Lower leg skin (tissue), 4 donors: Measurements from ENCODE around the gene ITSN1. TPM values are rescaled to one million over a fixed set of nuclear protein-coding genes. Genes with fewer than 3 reads are reported as not detected.
A peak's percentile ranks its signal among the peaks of the same experiment; 100 is the strongest.

ENCODE experiments used
- DNase-seq, 2 donors: peaks; one replicate each; pipeline ENCODE4 v3.0.0-alpha.2; 2019; ENCODE audit warnings: low spot score in 2 of 2
- H3K4me3 ChIP-seq: fragments of 200-600 bp; sonication (generic); 2 replicates; pipeline ENCODE4 v1.5.1; 2017; ENCODE audit warnings: mild to moderate bottlenecking, low read depth; ENCODE audit not compliant: poor library complexity, severe bottlenecking
- CTCF ChIP-seq, 3 donors: fragments of 450-650 bp; IDR thresholded peaks; one replicate each; pipeline ENCODE4 v1.5.1; 2016; ENCODE audit warnings: antibody characterized with exemption in 3 of 3, mild to moderate bottlenecking in 3 of 3, moderate library complexity in 2 of 3
- POLR2A ChIP-seq, 2 donors: fragments of 450-650 bp; IDR thresholded peaks; one replicate each; pipeline ENCODE4 v1.6.1; 2016 to 2017; ENCODE audit warnings: antibody characterized with exemption in 2 of 2, mild to moderate bottlenecking in 1 of 2, moderate library complexity in 1 of 2
- WGBS, 2 donors: methylation state at CpG; one replicate each; pipeline ENCODE4 v1.1.5; 2018; 5-methylcytosine and 5-hydroxymethylcytosine counted together
- intact Hi-C: fragments of 100-400 bp; cut with DNase I; formaldehyde crosslinking; loops from one replicate; pipeline ENCODE4 v1.15.0; 2023; ENCODE audit warnings: low total_unique reads
- total RNA-seq, 4 donors: library from RNA; depleted of rRNA; stranded (reverse); fragments of >200 nt; gene quantifications; one replicate each; pipeline ENCODE4 v1.1.0, GENCODE V29; 2016

ITSN1 gene
- total RNA-seq, 4 donors from 2014 or later = 17.4 to 39.5 (median 31.7) TPM

DNA sequence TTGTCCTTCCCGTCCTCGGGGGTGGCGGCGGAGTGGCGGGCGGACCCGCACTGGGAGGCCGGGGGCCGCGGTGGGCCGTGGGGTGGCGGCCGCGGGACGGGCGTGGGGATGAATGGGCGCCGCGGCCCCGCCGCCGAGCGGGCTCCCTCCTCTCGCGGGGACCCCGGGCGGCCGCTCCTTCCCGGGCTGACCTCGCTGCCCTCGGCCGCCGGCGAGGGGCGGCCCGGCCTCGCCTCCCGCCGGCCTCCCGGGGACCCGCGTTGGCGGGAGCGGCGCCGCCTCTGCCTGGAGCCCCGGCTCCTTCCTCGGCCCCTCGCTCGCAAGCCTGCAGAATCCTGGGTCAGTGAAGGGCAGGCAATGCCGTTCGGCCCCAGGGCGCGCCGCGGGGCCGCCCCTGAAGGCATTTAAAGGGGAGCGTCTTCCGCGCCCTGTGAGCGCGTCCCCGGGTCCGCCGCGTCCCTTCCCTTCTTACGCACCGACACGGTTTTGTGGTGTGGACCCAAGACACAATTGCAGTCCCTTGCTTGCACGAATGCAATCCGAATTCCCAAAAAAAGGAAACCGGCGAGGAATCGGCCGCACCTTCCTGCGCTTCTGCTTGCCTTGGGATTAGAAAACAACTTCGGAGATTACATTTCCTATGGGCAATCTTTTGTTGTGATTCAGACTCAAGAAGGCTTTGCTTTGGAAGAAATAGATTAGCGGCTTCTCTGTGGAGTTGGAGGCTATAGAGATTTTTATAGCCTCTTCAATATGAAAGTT, 776 bp downstream of the ITSN1 start:
- WGBS, 2 donors = 0% methylated on average over 30 to 51 of the region's 78 CpGs
- peak overlapping the region; percentile 83 for H3K4me3 ChIP-seq
- intact Hi-C loops = no loop called here
- peak in 1 of 2 donors; percentile 92 for DNase-seq
- TF ChIP-seq POLR2A (IDR thresholded peaks at IDR 0.05) = no peak
- no peak for TF ChIP-seq CTCF (IDR thresholded peaks at IDR 0.05)

DNA sequence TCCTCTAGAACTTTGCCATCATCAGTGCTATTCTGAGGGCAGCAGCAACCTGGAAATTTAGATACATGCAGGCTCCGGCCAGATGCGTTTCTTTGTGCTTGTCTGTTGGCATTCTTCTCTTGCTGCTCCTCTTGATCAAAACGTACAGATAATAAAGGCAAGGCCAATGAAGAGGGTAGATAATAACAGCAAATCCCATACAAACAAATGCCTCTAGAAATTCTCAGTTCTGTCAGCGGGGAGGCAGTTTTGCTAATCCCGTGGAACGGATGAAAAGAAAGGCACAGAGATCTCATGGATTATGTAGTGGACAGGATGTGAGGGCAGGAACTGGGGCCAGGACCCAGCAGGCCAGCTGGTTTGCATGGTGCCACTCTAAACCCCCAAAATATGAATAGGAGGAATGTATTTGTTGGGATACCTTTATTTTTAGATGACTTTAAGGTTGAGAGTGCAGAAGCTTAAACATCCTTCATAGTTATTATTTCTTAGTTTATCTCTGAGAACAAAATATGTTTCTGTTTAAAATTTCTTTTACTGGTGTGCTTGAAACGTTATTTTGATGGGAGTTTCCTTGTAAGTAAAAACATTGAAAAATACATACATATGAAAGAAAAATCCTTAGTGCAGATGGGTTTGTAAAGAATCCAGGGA, 1.5 kb downstream of the ITSN1 start:
- TF ChIP-seq CTCF (IDR thresholded peaks at IDR 0.05) (no peak), POLR2A (IDR thresholded peaks at IDR 0.05) (no peak)
- WGBS, 2 donors = 5 to 6% methylated on average over 7 of the region's 7 CpGs
- intact Hi-C loops = no loop called here

GRCh38 chr21:33644383-33645074, 2.2 kb downstream of the ITSN1 start:
- no peak for DNase-seq
- TF ChIP-seq POLR2A (IDR thresholded peaks at IDR 0.05) = no peak
- TF ChIP-seq CTCF (IDR thresholded peaks at IDR 0.05) = no peak
- intact Hi-C loops = no loop called here
- 48 to 60% methylated on average over 11 of the region's 11 CpGs for WGBS, 2 donors
- H3K4me3 ChIP-seq = no peak overlapping the region

More for the DNA sequence above, 1.5 kb downstream of the ITSN1 start:
- no peak for DNase-seq
- peak overlapping the region; percentile 83 for H3K4me3 ChIP-seq

DNA sequence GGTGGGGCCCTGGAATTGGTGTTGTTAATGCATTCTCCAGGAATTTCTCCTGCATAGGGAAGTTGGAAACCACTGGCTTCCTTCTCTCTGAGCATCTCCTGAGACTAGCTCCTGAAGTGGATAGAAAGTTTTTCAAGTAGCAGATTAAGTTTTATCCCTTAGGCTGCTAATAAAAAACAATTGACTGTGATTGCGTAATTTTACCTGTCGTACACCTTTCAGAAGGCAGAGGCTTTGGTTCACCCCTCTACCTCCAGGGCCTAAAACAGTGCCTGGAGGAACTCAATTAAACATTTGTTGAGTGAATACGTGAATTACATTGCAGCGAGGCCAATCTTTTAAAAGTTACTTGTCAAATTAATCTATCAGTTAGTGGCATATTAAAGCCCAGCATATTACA, 3.4 kb downstream of the ITSN1 start:
- WGBS, 2 donors = 70 to 76% methylated on average over 4 of the region's 4 CpGs
- no peak for DNase-seq
- TF ChIP-seq CTCF (IDR thresholded peaks at IDR 0.05) = no peak
- TF ChIP-seq POLR2A (IDR thresholded peaks at IDR 0.05) = no peak
- no peak overlapping the region for H3K4me3 ChIP-seq
- intact Hi-C loops = no loop called here

DNA sequence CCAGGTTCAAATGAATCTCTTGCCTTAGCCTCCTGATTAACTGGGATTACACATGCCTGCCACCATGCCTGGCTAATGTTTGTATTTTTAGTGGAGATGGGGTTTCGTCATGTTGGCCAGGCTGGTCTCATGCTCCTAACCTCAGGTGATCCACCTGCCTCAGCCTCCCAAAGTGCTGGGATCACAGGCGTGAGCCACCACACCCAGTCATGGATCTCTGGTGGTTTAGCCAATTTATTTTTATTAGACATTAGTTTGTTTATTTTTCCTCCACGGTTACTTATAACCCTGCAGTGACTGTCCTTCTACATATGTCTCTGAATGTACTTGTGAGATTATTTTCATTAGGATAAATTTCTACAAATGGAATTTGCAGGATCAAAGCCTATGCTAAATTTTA, 5.3 kb downstream of the ITSN1 start:
- intact Hi-C loops = no loop called here
- TF ChIP-seq POLR2A (IDR thresholded peaks at IDR 0.05) (no peak), CTCF (IDR thresholded peaks at IDR 0.05) (no peak)
- no peak overlapping the region for H3K4me3 ChIP-seq
- 79 to 84% methylated on average over 3 of the region's 3 CpGs for WGBS, 2 donors
- no peak for DNase-seq
